HEK293 (cell line): ENCODE measurements around the gene VPS35L.

Source experiments
- CTCF ChIA-PET: fragments of 350-600 bp; formaldehyde crosslinking; extraction: SDS; loops from one replicate; lab custom pipeline; 2021; ENCODE audit warnings: antibody characterized with exemption; lab: Yijun Ruan, JAX
- POLR2A ChIA-PET: fragments of 300-600 bp; formaldehyde crosslinking; extraction: SDS; loops from one replicate; lab custom pipeline; 2020; ENCODE audit warnings: antibody characterized with exemption, inconsistent platforms; lab: Yijun Ruan, JAX
- H3K27ac ChIP-seq: fragments of 200-500 bp; sonication (Bioruptor generic); 2 replicates; pipeline ENCODE4 v1.5.1; 2014; ENCODE audit warnings: low read depth, low read length, control low read depth, inconsistent platforms; ENCODE audit errors: extremely low read depth
- H3K36me3 ChIP-seq, 2 experiments: fragments of 200-500 bp in 1 of 2; sonication (Bioruptor generic) in 1 of 2; 1 replicate in 1 of 2; 2 replicates in 1 of 2; pipeline ENCODE4 v1.5.1; 2014 to 2017; ENCODE audit warnings: inconsistent platforms in 2 of 2, low read length in 2 of 2; ENCODE audit not compliant: control insufficient read depth in 2 of 2, insufficient read depth in 1 of 2
- H3K4me1 ChIP-seq: fragments of 200-500 bp; sonication (Bioruptor generic); 2 replicates; pipeline ENCODE4 v1.5.1; 2014; ENCODE audit warnings: mild to moderate bottlenecking, low read length, inconsistent platforms; ENCODE audit not compliant: control insufficient read depth, insufficient read depth
- H3K4me3 ChIP-seq: 2 replicates; pipeline ENCODE4 v1.5.1; 2011; ENCODE audit warnings: low read depth, mild to moderate bottlenecking, control low read depth, low read length, moderate library complexity
- H3K9me3 ChIP-seq: fragments of 200-500 bp; sonication (Bioruptor generic); 2 replicates; pipeline ENCODE4 v1.5.1; 2014; ENCODE audit warnings: low read depth, low read length, inconsistent platforms; ENCODE audit not compliant: control insufficient read depth, insufficient read depth
- AEBP2 ChIP-seq: fragments of 450-650 bp; formaldehyde crosslinking; IDR thresholded peaks from 2 replicates; pipeline ENCODE4 v1.5.1; 2016; ENCODE audit warnings: missing biosample characterization, missing genetic modification characterization, borderline replicate concordance
- GLI2 ChIP-seq: fragments of 450-650 bp; formaldehyde crosslinking; IDR thresholded peaks from 2 replicates; pipeline ENCODE4; 2017; ENCODE audit warnings: missing biosample characterization, missing genetic modification characterization, low read depth, borderline replicate concordance
- HOXC10 ChIP-seq: sonication (generic); formaldehyde crosslinking; IDR thresholded peaks from 2 replicates; pipeline ENCODE4 v1.8.1; 2023; ENCODE audit warnings: mild to moderate bottlenecking, missing genetic modification reagents
- KLF1 ChIP-seq: fragments of 450-650 bp; formaldehyde crosslinking; IDR thresholded peaks from 2 replicates; pipeline ENCODE4 v1.5.1; 2016; ENCODE audit warnings: missing biosample characterization, missing genetic modification characterization
- KLF8 ChIP-seq: fragments of 450-650 bp; formaldehyde crosslinking; IDR thresholded peaks from 2 replicates; pipeline ENCODE4 v1.5.1; 2016; ENCODE audit warnings: missing biosample characterization, missing genetic modification characterization
- MEIS1 ChIP-seq: sonication (generic); formaldehyde crosslinking; IDR thresholded peaks from 2 replicates; pipeline ENCODE4 v1.8.1; 2022; ENCODE audit warnings: missing genetic modification reagents, mild to moderate bottlenecking, borderline replicate concordance
- TRIM28 ChIP-seq: IDR thresholded peaks from 2 replicates; pipeline ENCODE4 v1.6.1; 2011; ENCODE audit warnings: low read length, control low read depth, borderline replicate concordance
- TSHZ1 ChIP-seq: fragments of 450-650 bp; formaldehyde crosslinking; IDR thresholded peaks from 2 replicates; pipeline ENCODE4 v1.5.1; 2016; ENCODE audit warnings: missing biosample characterization, missing genetic modification characterization, borderline replicate concordance
- YY1 ChIP-seq: fragments of 450-650 bp; formaldehyde crosslinking; IDR thresholded peaks from 2 replicates; pipeline ENCODE4 v1.5.1; 2018; ENCODE audit warnings: missing biosample characterization, missing genetic modification characterization
- ZBTB6 ChIP-seq: fragments of 450-650 bp; formaldehyde crosslinking; IDR thresholded peaks from 2 replicates; pipeline ENCODE4 v1.5.1; 2017; ENCODE audit warnings: missing biosample characterization, missing genetic modification characterization
- ZNF138 ChIP-seq: fragments of 450-650 bp; formaldehyde crosslinking; IDR thresholded peaks from 2 replicates; pipeline ENCODE4 v1.5.1; 2016; ENCODE audit warnings: missing biosample characterization, missing genetic modification characterization, borderline replicate concordance
- ZNF23 ChIP-seq: fragments of 450-650 bp; formaldehyde crosslinking; IDR thresholded peaks from 2 replicates; pipeline ENCODE4 v1.5.1; 2016; ENCODE audit warnings: missing biosample characterization, missing genetic modification characterization, borderline replicate concordance
- ZNF302 ChIP-seq: fragments of 450-650 bp; formaldehyde crosslinking; IDR thresholded peaks from 2 replicates; pipeline ENCODE4 v1.5.1; 2016; ENCODE audit warnings: missing biosample characterization, missing genetic modification characterization, low read depth
- ZNF362 ChIP-seq: fragments of 450-650 bp; formaldehyde crosslinking; IDR thresholded peaks from 2 replicates; pipeline ENCODE4 v1.5.1; 2016; ENCODE audit warnings: missing biosample characterization, missing genetic modification characterization
- ZNF366 ChIP-seq: fragments of 450-650 bp; formaldehyde crosslinking; conservative IDR thresholded peaks from 2 replicates; pipeline ENCODE4 v1.5.1; 2016; ENCODE audit warnings: missing biosample characterization, missing genetic modification characterization
- ZNF416 ChIP-seq: fragments of 450-650 bp; formaldehyde crosslinking; IDR thresholded peaks from 2 replicates; pipeline ENCODE4 v1.5.1; 2016; ENCODE audit warnings: missing biosample characterization, missing genetic modification characterization
- ZNF514 ChIP-seq: fragments of 450-650 bp; formaldehyde crosslinking; IDR thresholded peaks from 2 replicates; pipeline ENCODE4 v1.5.1; 2016; ENCODE audit warnings: missing biosample characterization, missing genetic modification characterization
- ZNF521 ChIP-seq: fragments of 450-650 bp; formaldehyde crosslinking; IDR thresholded peaks from 2 replicates; pipeline ENCODE4 v1.5.1; 2017; ENCODE audit warnings: missing biosample characterization, mild to moderate bottlenecking, missing genetic modification characterization
- ZNF549 ChIP-seq: fragments of 450-650 bp; IDR thresholded peaks from 2 replicates; pipeline ENCODE4 v1.5.1; 2018; ENCODE audit warnings: missing biosample characterization, missing genetic modification characterization, mild to moderate bottlenecking, inconsistent platforms, moderate library complexity
- ZNF623 ChIP-seq: fragments of 450-650 bp; formaldehyde crosslinking; IDR thresholded peaks from 2 replicates; pipeline ENCODE4 v1.5.1; 2016; ENCODE audit warnings: missing biosample characterization, missing genetic modification characterization
- ZNF654 ChIP-seq: fragments of 450-650 bp; formaldehyde crosslinking; IDR thresholded peaks from 2 replicates; pipeline ENCODE4 v1.5.1; 2016; ENCODE audit warnings: low read depth, missing biosample characterization, missing genetic modification characterization
- ZNF76 ChIP-seq: fragments of 450-650 bp; formaldehyde crosslinking; IDR thresholded peaks from 2 replicates; pipeline ENCODE4; 2016; ENCODE audit warnings: low read depth, missing biosample characterization, missing genetic modification characterization, borderline replicate concordance
- ZNF792 ChIP-seq: fragments of 450-650 bp; formaldehyde crosslinking; IDR thresholded peaks from 2 replicates; pipeline ENCODE4 v1.5.1; 2016; ENCODE audit warnings: missing biosample characterization, missing genetic modification characterization

The VPS35L gene

GRCh38 chr16:19566362-19566761, 10.9 kb downstream of the VPS35L start:
- Histone ChIP-seq H3K4me1 (no peaks in the 10 kb centered on the region), H3K27ac (no peak overlapping the region), H3K36me3 (peaks cover 9 to 36% of the 10 kb centered on the region in 2 experiments; a peak in 2 of 3 replicates), H3K9me3 (no peaks in the 10 kb centered on the region), H3K4me3 (no peak overlapping the region)
- ChIA-PET POLR2A (no interaction called here), CTCF (interaction anchor here (0.5 to 1.8 kb wide), 2 partner anchors 17 to 83 kb away, joined by 4 to 7 read pairs; no protein-coding TSS in a partner anchor)
- TF ChIP-seq ZNF792 (tag by site-specific recombination) (no peak), ZNF549 (tag by site-specific recombination) (peak; percentile 91)

- H3K36me3 ChIP-seq, result peaks cover 9 to 45% of the 10 kb centered on the region in 2 experiments; a peak in 2 of 3 replicates
- no peak overlapping the region for H3K27ac ChIP-seq
- H3K9me3 ChIP-seq, result no peaks in the 10 kb centered on the region
- no peaks in the 10 kb centered on the region for H3K4me1 ChIP-seq
- TF ChIP-seq ZNF302 (no peak), ZNF654 (tag by site-specific recombination) (no peak), ZNF623 (no peak), ZBTB6 (tag by site-specific recombination) (no peak), ZNF514 (tag by site-specific recombination) (no peak)
- ChIA-PET CTCF (interaction anchor here (0.6 to 1.8 kb wide), 3 partner anchors 8 to 41 kb away, joined by 4 to 7 read pairs (median 4); no protein-coding TSS in a partner anchor), POLR2A (interaction anchor here (1.6 kb wide), 1 partner anchor 12 kb away, joined by 5 read pairs; the partner anchor contains the start of gene VPS35L)
- no peak overlapping the region for H3K4me3 ChIP-seq
Measured at GRCh38 chr16:19567560-19567959, 12.1 kb downstream of the VPS35L start.

GRCh38 chr16:19573997-19574396, 18.5 kb downstream of the VPS35L start:
- no peak overlapping the region for H3K4me3 ChIP-seq
- TF ChIP-seq ZNF23 (no peak), ZNF366 (no peak), AEBP2 (no peak), ZNF362 (tag by site-specific recombination) (no peak), ZNF302 (no peak), TSHZ1 (tag by site-specific recombination) (no peak), ZNF416 (tag by site-specific recombination) (no peak), TRIM28 (no peak), MEIS1 (CRISPR knock-in tag) (no peak), ZNF138 (tag by site-specific recombination) (no peak), GLI2 (tag by site-specific recombination) (no peak), ZNF76 (tag by site-specific recombination) (no peak), HOXC10 (no peak), ZNF521 (tag by site-specific recombination) (no peak), ZBTB6 (tag by site-specific recombination) (no peak), YY1 (tag by site-specific recombination) (no peak), KLF1 (tag by site-specific recombination) (no peak), KLF8 (tag by site-specific recombination) (no peak)
- ChIA-PET CTCF (interaction anchor here (1.2 to 1.7 kb wide), 2 partner anchors 10 to 809 kb away, joined by 3 to 8 read pairs; no protein-coding TSS in a partner anchor), POLR2A (no interaction called here)
- H3K27ac ChIP-seq, result no peak overlapping the region
- H3K9me3 ChIP-seq, result no peaks in the 10 kb centered on the region
- H3K36me3 ChIP-seq, result peaks cover 13 to 60% of the 10 kb centered on the region in 2 experiments; a peak in 2 of 3 replicates
- no peaks in the 10 kb centered on the region for H3K4me1 ChIP-seq
